ENCODE data around the gene RAB3GAP2.
"Not testable (repeated sequence)": the region's sequence is repeated elsewhere in the genome, so short reads cannot be mapped to it uniquely, and the experiment has no call there.

Gene RAB3GAP2

GRCh38 chr1:220135755-220136154 is 136.5 kb downstream of the RAB3GAP2 start:
- no peak for DNase-seq (ENCODE audit: low read depth)
- Histone ChIP-seq H3K4me3 (ENCODE audit: low read length) (no peak overlapping the region), H3K9me3 (ENCODE audit: control insufficient read depth, low read length) (no peaks in the 10 kb centered on the region), H3K27me3 (replicated peaks; ENCODE audit: control insufficient read depth, insufficient read depth, low read length) (no peaks in the 10 kb centered on the region), H3K4me1 (ENCODE audit: control insufficient read depth, insufficient read depth, low read length) (no peaks in the 10 kb centered on the region), H3K9ac (ENCODE audit: low read length) (no peak overlapping the region), H3K36me3 (ENCODE audit: control insufficient read depth, insufficient read depth, low read length, severe bottlenecking) (peaks cover 73% of the 10 kb centered on the region)

DNA sequence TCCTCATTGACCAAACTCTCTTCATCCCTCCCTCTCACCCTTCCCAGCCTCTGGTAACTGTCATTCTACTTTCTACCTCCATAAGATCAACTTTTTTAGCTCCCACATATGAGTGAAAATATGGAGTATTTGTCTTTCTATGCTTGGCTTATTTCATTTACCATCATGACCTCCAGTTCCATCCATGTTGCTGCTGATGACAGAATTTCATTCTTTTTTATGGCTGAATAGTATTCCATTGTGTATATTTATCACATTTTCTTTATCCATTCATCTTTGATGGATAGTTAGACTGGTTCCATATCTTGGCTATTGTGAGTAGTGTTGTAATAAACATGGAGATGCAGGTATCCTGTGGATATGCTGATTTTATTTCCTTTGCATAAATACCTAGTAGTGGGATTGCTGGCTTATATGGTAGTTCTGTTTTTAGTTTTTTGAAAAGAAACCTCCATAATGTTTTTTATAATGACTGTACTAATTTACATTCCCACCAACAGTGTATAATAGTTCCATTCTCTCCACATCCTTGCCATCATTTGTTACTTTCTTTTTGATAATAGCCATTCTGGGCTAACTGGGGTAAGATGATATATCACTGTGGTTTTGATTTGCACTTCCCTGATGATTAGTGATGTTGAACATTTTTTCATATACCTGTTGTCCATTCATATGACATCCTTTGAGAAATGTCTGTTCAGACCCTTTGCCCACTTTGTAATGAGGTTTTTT is 142.6 kb downstream of the RAB3GAP2 start:
- H3K9me3 ChIP-seq (ENCODE audit: control insufficient read depth, low read length): no peaks in the 10 kb centered on the region
- no peak overlapping the region for H3K4me3 ChIP-seq (ENCODE audit: low read length)
- peaks cover 66% of the 10 kb centered on the region for H3K36me3 ChIP-seq (ENCODE audit: control insufficient read depth, insufficient read depth, low read length, severe bottlenecking)
- H3K4me1 ChIP-seq (ENCODE audit: control insufficient read depth, insufficient read depth, low read length): peaks cover 1% of the 10 kb centered on the region
- no peaks in the 10 kb centered on the region for H3K27me3 ChIP-seq (replicated peaks; ENCODE audit: control insufficient read depth, insufficient read depth, low read length)
- no peak for DNase-seq (ENCODE audit: low read depth)
- no peak overlapping the region for H3K9ac ChIP-seq (ENCODE audit: low read length)

DNA sequence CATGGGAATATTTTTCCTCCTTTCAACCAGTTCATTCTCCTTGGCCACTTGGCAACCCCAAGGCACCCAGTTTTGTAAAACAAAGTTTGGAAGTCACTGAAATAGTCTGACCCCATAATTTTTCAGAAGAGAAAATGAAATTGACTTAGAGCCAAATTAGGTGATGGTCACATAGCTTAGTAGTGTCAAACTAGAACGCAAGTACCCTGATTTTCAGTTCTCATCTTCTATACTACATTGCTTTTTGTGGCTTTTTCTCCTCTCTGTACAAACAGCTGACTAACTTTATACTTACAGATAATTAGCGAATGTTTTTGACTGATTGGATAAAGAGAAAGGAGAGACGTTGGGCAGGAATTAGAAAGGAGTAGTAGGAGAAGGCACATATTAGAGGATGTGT is 145.2 kb downstream of the RAB3GAP2 start:
- Histone ChIP-seq H3K9ac (ENCODE audit: low read length) (no peak overlapping the region), H3K36me3 (ENCODE audit: control insufficient read depth, insufficient read depth, low read length, severe bottlenecking) (peaks cover 45% of the 10 kb centered on the region)

GRCh38 chr1:220124542-220124941 is 147.7 kb downstream of the RAB3GAP2 start:
- H3K9me3 ChIP-seq (ENCODE audit: control insufficient read depth, low read length): no peaks in the 10 kb centered on the region

More for the DNA sequence above, 145.2 kb downstream of the RAB3GAP2 start:
- Histone ChIP-seq H3K4me1 (ENCODE audit: control insufficient read depth, insufficient read depth, low read length) (peaks cover 6% of the 10 kb centered on the region), H3K4me3 (ENCODE audit: low read length) (no peak overlapping the region), H3K9me3 (ENCODE audit: control insufficient read depth, low read length) (no peaks in the 10 kb centered on the region), H3K27me3 (replicated peaks; ENCODE audit: control insufficient read depth, insufficient read depth, low read length) (no peaks in the 10 kb centered on the region)
- DNase-seq (ENCODE audit: low read depth): no peak

GRCh38 chr1:220123889-220124288 is 148.4 kb downstream of the RAB3GAP2 start:
- peaks cover 19% of the 10 kb centered on the region for H3K4me1 ChIP-seq (ENCODE audit: control insufficient read depth, insufficient read depth, low read length)
- no peaks in the 10 kb centered on the region for H3K27me3 ChIP-seq (replicated peaks; ENCODE audit: control insufficient read depth, insufficient read depth, low read length)
- H3K4me3 ChIP-seq (ENCODE audit: low read length): no peak overlapping the region
- peak; percentile 10 for DNase-seq (ENCODE audit: low read depth)
- H3K9ac ChIP-seq (ENCODE audit: low read length): no peak overlapping the region
- peaks cover 32% of the 10 kb centered on the region for H3K36me3 ChIP-seq (ENCODE audit: control insufficient read depth, insufficient read depth, low read length, severe bottlenecking)
- H3K9me3 ChIP-seq (ENCODE audit: control insufficient read depth, low read length): no peaks in the 10 kb centered on the region

More at GRCh38 chr1:220124542-220124941, 147.7 kb downstream of the RAB3GAP2 start:
- H3K27me3 ChIP-seq (replicated peaks; ENCODE audit: control insufficient read depth, insufficient read depth, low read length): no peaks in the 10 kb centered on the region
- peak; percentile 57 for DNase-seq (ENCODE audit: low read depth)
- peak overlapping the region; percentile 7 for H3K9ac ChIP-seq (ENCODE audit: low read length)
- H3K4me1 ChIP-seq (ENCODE audit: control insufficient read depth, insufficient read depth, low read length): peaks cover 12% of the 10 kb centered on the region
- H3K36me3 ChIP-seq (ENCODE audit: control insufficient read depth, insufficient read depth, low read length, severe bottlenecking): peaks cover 37% of the 10 kb centered on the region
- no peak overlapping the region for H3K4me3 ChIP-seq (ENCODE audit: low read length)

DNA sequence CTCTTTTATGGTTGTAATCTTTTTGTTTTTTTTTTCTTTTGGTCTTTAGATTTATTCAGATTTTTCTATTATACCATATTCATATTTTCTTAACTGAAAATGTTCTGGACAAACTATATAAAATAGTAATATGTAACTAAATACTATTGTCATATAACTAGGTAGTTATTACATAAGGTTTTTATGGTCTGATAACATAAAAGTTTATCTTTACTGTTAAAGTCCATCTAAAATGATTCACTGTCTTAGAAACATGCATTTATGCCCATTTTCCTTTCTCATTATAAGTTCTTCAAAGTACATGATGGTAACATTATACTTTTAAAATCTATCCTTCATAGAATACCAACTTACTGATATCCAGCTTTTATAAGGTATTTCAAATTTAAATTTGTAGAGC is 149.2 kb downstream of the RAB3GAP2 start:
- no peak overlapping the region for H3K9ac ChIP-seq (ENCODE audit: low read length)
- DNase-seq (ENCODE audit: low read depth): no peak
- H3K27me3 ChIP-seq (replicated peaks; ENCODE audit: control insufficient read depth, insufficient read depth, low read length): no peaks in the 10 kb centered on the region
- no peaks in the 10 kb centered on the region for H3K9me3 ChIP-seq (ENCODE audit: control insufficient read depth, low read length)
- H3K4me3 ChIP-seq (ENCODE audit: low read length): no peak overlapping the region
- peaks cover 23% of the 10 kb centered on the region for H3K36me3 ChIP-seq (ENCODE audit: control insufficient read depth, insufficient read depth, low read length, severe bottlenecking)
- H3K4me1 ChIP-seq (ENCODE audit: control insufficient read depth, insufficient read depth, low read length): peaks cover 27% of the 10 kb centered on the region

DNA sequence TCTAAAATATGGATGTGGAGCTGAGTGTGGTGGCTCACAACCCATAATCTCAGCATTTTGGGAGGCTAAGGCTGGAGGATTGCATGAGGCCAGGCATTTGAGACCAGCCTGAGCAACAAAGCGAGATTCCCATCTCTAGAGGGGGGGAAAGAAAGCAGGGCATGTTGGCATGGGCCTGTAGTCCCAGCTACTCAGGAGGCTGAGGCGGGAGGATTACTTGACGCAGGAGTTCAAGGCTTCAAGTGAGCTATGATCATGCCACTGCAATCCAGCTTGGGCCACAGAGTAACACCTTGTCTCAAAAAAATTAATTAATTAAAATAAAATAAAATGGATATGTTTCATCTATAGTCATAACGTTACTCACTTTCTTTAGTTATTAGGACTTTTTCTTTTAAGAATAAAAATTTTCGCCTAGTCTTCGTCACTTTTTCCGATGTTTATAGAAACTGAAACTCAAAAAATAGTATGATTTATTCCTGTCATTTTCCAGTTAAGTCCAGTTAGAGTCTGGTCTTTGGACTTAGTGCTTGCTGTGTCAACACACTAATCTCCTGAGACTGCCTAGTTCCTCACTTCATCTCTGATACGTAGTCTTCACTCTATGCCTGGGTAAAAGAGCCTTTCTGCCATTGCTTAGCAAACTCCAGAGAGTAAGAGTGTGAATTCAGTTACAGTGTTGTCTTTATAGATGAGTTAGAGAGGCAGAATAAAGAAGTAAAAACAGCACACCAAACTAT is 150.3 kb downstream of the RAB3GAP2 start:
- Histone ChIP-seq H3K4me3 (ENCODE audit: low read length) (no peak overlapping the region), H3K9me3 (ENCODE audit: control insufficient read depth, low read length) (no peaks in the 10 kb centered on the region), H3K36me3 (ENCODE audit: control insufficient read depth, insufficient read depth, low read length, severe bottlenecking) (peaks cover 19% of the 10 kb centered on the region), H3K9ac (ENCODE audit: low read length) (no peak overlapping the region), H3K4me1 (ENCODE audit: control insufficient read depth, insufficient read depth, low read length) (peaks cover 31% of the 10 kb centered on the region), H3K27me3 (replicated peaks; ENCODE audit: control insufficient read depth, insufficient read depth, low read length) (no peaks in the 10 kb centered on the region)
- no peak for DNase-seq (ENCODE audit: low read depth)

GRCh38 chr1:220119043-220119512 is 153.2 kb downstream of the RAB3GAP2 start:
- peak overlapping the region; percentile 30 for H3K9ac ChIP-seq (ENCODE audit: low read length)
- H3K36me3 ChIP-seq (ENCODE audit: control insufficient read depth, insufficient read depth, low read length, severe bottlenecking): peaks cover 33% of the 10 kb centered on the region
- no peaks in the 10 kb centered on the region for H3K9me3 ChIP-seq (ENCODE audit: control insufficient read depth, low read length)
- no peak overlapping the region for H3K4me3 ChIP-seq (ENCODE audit: low read length)
- DNase-seq (ENCODE audit: low read depth): no peak
- peaks cover 25% of the 10 kb centered on the region for H3K4me1 ChIP-seq (ENCODE audit: control insufficient read depth, insufficient read depth, low read length)
- H3K27me3 ChIP-seq (replicated peaks; ENCODE audit: control insufficient read depth, insufficient read depth, low read length): no peaks in the 10 kb centered on the region

GRCh38 chr1:220113136-220113695 is 159.0 kb downstream of the RAB3GAP2 start:
- no peak overlapping the region for H3K9ac ChIP-seq (ENCODE audit: low read length)
- no peaks in the 10 kb centered on the region for H3K27me3 ChIP-seq (replicated peaks; ENCODE audit: control insufficient read depth, insufficient read depth, low read length)
- H3K4me1 ChIP-seq (ENCODE audit: control insufficient read depth, insufficient read depth, low read length): peaks cover 5% of the 10 kb centered on the region
- H3K36me3 ChIP-seq (ENCODE audit: control insufficient read depth, insufficient read depth, low read length, severe bottlenecking): peaks cover 73% of the 10 kb centered on the region
- peak; percentile 43 for DNase-seq (ENCODE audit: low read depth)
- no peak overlapping the region for H3K4me3 ChIP-seq (ENCODE audit: low read length)
- H3K9me3 ChIP-seq (ENCODE audit: control insufficient read depth, low read length): no peaks in the 10 kb centered on the region

DNA sequence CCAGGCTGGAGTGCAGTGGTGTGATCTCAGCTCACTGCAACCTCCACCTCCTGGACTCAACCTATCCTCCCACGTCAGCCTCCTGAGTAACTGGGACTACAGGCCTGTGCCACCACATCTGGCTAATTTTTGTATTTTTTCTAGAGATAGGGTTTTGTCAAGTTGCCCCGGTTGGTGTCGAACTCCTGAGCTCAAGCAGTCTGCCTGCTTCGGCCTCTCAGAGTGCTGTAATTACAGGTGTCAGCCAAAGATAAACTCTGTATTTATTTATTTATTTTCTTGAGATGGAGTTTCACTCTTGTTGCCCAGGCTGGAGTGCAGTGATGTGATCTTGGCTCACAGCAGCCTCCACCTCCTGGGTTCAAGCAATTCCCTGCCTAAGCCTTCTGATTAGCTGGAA is 159.7 kb downstream of the RAB3GAP2 start:
- not testable (repeated sequence) for H3K4me3 ChIP-seq (ENCODE audit: low read length); H3K4me1 ChIP-seq (ENCODE audit: control insufficient read depth, insufficient read depth, low read length); H3K9me3 ChIP-seq (ENCODE audit: control insufficient read depth, low read length); H3K9ac ChIP-seq (ENCODE audit: low read length); DNase-seq (ENCODE audit: low read depth); H3K27me3 ChIP-seq (replicated peaks; ENCODE audit: control insufficient read depth, insufficient read depth, low read length)
- H3K36me3 ChIP-seq (ENCODE audit: control insufficient read depth, insufficient read depth, low read length, severe bottlenecking): peaks cover 74% of the 10 kb centered on the region

- H3K9me3 ChIP-seq (ENCODE audit: control insufficient read depth, low read length); H3K4me3 ChIP-seq (ENCODE audit: low read length); DNase-seq (ENCODE audit: low read depth); H3K9ac ChIP-seq (ENCODE audit: low read length); H3K27me3 ChIP-seq (replicated peaks; ENCODE audit: control insufficient read depth, insufficient read depth, low read length); H3K4me1 ChIP-seq (ENCODE audit: control insufficient read depth, insufficient read depth, low read length): not testable (repeated sequence)
- peaks cover 78% of the 10 kb centered on the region for H3K36me3 ChIP-seq (ENCODE audit: control insufficient read depth, insufficient read depth, low read length, severe bottlenecking)
These were observed 161.8 kb downstream of the RAB3GAP2 start for GRCh38 chr1:220110473-220110872.
